EL (cell line): Measurements from ENCODE around the gene DRG1.
"Not testable (repeated sequence)": the region's sequence is repeated elsewhere in the genome, so short reads cannot be mapped to it uniquely, and the experiment has no call there.

Experiments
- DNase-seq: peaks from one replicate; pipeline ENCODE4 v3.0.0-alpha.2; 2016

DRG1 gene

GRCh38 chr22:31443516-31443915 lies 44.1 kb downstream of the DRG1 start:
- DNase-seq, result no peak

DNA sequence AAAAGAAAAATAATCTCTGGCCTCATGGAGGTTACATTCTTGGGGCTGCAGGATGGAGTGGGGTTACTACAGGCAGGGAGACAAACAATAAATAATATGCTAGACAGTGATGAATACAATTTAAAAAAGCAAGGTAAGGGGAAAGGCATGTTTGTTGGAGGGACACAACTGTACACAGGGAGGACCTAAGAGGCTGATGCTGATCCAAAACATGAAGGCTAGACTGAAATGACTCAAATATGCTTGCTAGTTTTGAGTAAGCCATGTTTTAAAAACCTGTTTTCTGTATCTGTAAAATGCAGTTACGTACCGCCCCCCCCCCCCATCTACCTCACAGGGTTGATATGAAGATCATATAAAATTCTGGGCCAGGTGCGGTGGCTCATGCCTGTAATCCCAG lies 46.2 kb downstream of the DRG1 start:
- no peak for DNase-seq

DNA sequence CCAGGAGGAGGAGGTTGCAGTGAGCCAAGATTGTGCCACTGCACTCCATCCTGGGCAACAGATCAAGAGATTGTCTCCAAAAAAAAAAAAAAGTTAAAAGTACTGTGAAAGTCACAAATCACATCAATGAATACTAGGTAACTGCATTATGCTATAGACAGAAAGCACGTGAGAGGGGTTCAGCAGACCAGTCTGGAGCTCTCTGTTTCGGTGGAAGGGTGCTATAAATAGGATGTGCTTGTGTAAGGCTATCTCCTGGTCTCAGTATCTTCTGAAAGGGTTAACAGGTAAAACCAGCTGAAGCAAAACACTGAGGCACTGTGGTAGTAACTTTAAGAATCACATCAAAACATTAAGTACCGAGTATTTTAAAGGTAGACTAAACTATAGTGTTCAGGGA lies 46.8 kb downstream of the DRG1 start:
- DNase-seq, result no peak

- no peak for DNase-seq
Measured at GRCh38 chr22:31446767-31447166, 47.4 kb downstream of the DRG1 start.

- no peak for DNase-seq
Measured at GRCh38 chr22:31447337-31447736, 47.9 kb downstream of the DRG1 start.

DNA sequence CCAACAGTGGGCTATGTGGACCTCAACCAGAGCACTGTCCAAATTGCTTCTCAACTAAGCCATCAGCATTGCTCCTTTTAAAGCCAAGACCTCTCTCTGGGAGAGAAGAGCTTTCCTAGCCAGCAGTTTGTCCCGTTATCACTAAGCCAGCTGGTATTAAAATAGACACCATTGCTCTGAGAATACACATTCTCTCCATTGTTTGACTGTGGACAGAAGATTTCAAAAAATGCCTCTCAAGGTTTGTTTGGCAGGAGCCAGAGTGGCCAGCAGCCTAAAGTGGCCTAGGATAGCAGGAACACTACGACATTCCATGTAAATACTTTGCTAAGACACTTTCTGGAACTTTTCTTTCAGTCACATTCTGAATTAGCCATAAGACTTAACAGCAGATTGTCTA lies 49.0 kb downstream of the DRG1 start:
- no peak for DNase-seq

GRCh38 chr22:31449506-31449905 lies 50.1 kb downstream of the DRG1 start:
- DNase-seq, result no peak

DNA sequence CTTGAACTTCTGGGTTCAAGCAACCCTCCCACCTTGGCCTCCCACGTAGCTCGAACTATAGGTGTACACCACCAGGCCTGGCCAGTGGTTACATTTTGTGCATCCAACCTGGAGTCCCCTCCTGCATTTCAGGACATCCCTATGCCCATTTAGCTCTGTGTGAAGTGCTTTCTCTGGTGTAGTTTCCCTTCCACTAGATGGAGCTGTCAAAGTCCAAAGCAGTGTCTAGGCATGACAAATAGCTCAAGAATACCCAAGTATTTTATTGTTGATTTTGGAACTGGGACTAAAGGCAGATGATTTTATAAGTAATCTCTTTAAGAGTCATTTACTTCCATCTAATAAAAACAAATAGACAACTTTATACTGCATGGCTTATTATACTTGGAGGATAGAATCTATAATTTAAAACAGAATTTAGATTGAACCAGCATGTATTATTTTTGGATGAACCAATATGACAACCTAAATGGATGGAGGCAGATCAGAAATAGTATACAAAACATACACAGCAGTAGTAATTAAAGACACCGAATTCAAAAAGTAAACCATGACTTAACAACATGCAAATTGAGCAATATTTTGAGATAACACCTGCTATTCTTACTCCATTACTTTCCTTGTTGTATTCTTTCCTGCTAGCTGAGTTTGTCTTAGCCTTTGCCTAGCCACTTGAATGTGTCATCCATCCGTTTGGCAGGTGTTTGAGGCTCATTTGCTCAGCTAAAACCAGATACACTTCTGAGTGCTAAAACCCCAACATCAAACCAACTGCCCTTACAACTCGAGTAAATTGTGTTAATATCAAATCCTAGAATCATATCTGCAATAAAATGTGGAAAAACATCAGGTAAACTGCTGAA lies 52.5 kb downstream of the DRG1 start:
- DNase-seq, result peak; percentile 66

DNA sequence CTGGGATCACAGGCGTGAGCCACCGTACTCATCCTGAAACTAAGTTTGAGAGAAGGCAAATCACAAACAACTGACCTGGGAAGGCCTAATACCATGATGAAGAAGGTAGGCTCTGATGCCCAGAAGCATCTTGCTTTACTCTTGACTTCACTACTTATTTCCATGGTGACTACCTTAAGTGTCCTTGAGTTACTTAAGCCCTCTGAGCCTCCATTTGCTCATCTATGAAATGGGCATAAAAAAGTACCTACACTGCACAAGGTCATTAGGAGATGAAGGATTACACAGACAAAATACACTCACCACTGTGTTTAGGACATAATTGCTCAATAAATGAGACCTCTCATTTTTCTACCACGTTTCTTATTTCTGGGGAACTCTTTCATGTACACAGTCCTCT lies 62.3 kb downstream of the DRG1 start:
- no peak for DNase-seq

- no peak for DNase-seq
Measured at GRCh38 chr22:31465307-31465706, 65.9 kb downstream of the DRG1 start.

- DNase-seq, result peak; percentile 81
Measured at GRCh38 chr22:31474743-31475142, 75.3 kb downstream of the DRG1 start.

DNA sequence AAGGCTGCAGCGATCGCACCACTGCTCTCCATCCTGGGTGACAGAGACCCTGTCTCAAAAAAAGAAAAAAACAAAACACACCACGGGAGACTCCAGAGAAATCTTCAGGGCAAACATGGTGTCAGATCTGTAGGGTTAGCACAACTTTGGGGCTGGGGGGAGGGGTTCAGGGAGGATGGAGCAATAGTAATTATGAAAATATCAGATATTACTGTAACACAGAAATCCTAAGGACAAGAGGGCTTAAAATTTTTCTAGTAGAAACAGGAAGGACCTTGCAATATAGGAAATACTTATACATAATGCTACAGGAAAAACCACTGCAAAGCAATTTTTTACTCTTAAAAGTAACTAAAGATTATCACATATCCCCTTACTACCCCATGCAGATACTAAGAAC lies 76.4 kb downstream of the DRG1 start:
- no peak for DNase-seq

- no peak for DNase-seq
Measured at GRCh38 chr22:31477329-31477728, 77.9 kb downstream of the DRG1 start.

DNA sequence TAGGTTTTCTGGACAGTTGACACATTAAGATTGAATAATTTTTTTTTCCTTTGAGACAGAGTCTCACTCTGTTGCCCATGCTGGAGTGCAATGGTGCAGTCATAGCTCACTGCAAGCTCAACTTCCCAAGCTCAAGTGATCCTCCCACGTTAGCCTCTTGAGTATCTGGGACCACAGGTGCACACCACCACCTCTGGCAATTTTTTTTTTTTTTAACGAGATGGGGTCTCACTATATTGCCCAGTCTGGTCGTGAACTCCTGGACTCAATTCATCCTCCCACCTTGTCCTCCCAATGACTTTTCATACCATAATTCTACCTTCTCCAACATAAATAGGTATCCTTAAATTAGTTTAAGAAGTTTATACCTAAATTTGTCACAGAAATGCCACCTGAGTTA lies 81.7 kb downstream of the DRG1 start:
- no peak for DNase-seq

GRCh38 chr22:31482470-31482869 lies 83.1 kb downstream of the DRG1 start:
- not testable (repeated sequence) for DNase-seq
